ENCODE results near the gene AP2A1.

DNA sequence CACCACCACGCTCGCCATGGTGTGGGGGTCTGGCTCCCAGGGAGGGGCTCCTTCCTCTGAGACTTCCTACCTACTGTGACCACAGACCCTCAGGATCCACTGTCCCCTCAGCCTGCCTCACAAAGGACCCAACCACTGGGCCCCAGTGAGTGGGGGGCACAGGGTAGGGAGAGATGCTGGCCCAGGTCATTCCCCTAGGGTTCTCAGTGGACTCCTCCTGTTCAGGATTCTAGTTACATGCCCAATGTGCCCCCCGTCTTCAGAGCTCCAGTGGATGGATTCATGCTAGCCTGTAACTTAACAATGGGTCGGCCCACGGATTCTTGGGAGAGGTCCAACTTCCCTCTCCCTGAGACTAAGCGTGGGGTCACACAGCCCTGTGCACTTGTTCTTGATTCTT is 3.6 kb upstream of the AP2A1 start, which contains the start of gene TSKS:
- TF ChIP-seq, protein P1, sequence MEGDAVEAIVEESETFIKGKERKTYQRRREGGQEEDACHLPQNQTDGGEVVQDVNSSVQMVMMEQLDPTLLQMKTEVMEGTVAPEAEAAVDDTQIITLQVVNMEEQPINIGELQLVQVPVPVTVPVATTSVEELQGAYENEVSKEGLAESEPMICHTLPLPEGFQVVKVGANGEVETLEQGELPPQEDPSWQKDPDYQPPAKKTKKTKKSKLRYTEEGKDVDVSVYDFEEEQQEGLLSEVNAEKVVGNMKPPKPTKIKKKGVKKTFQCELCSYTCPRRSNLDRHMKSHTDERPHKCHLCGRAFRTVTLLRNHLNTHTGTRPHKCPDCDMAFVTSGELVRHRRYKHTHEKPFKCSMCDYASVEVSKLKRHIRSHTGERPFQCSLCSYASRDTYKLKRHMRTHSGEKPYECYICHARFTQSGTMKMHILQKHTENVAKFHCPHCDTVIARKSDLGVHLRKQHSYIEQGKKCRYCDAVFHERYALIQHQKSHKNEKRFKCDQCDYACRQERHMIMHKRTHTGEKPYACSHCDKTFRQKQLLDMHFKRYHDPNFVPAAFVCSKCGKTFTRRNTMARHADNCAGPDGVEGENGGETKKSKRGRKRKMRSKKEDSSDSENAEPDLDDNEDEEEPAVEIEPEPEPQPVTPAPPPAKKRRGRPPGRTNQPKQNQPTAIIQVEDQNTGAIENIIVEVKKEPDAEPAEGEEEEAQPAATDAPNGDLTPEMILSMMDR (IDR thresholded peaks at IDR 0.05) = no peak
- TF ChIP-seq POLR2A (IDR thresholded peaks at IDR 0.05) = no peak

Measured in right lobe of liver (tissue), 4 donors.